Activated T-cell treated with anti-CD3 and anti-CD28 coated beads for 1 hour (primary cell): ENCODE results near the gene SLC1A2.

Experiments
- DNase-seq: peaks from one replicate; pipeline ENCODE4 v3.0.0-alpha.2; 2020; ENCODE audit warnings: low read depth

SLC1A2 gene

DNA sequence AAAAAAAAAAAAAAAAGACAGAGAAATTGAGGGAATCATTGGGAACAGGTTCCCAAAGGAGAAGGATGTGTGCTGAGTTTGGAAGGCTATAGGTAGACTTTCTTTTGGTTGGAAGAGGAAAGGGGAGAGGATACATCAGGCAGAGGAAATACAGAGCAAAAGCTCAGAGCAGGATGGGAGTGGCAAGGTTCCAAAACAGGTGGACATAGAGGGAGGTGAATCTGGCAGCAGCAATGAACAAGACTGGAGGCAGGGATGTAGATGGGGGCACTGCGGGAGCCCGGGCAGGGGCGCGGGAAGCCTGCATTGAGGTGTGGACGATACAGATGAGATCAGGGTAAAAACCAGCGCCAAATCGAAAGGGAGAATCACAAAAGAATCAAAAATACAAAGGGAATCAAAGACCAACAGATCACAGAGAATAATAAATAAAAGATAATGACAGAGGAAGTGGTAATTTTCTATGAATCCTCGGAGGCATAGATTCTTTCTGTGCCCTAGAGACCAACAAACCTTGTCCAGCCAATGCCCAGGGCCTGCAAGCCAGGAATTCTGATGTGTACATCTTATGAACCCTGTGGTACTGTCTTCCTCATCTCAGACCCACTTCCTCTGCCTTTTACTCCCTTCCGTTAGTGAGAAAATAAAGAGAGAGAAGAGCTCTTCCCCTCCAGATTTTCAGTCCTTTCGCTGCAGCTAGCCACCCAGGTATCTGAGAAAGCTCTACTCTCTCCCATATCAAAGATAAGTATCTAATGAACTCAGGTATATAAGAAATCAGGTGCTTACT lies 70.3 kb downstream of the SLC1A2 start:
- no peak for DNase-seq

GRCh38 chr11:35347921-35348331 lies 71.4 kb downstream of the SLC1A2 start:
- no peak for DNase-seq

GRCh38 chr11:35347173-35347878 lies 72.0 kb downstream of the SLC1A2 start:
- DNase-seq: no peak

GRCh38 chr11:35346472-35347156 lies 72.7 kb downstream of the SLC1A2 start:
- no peak for DNase-seq

DNA sequence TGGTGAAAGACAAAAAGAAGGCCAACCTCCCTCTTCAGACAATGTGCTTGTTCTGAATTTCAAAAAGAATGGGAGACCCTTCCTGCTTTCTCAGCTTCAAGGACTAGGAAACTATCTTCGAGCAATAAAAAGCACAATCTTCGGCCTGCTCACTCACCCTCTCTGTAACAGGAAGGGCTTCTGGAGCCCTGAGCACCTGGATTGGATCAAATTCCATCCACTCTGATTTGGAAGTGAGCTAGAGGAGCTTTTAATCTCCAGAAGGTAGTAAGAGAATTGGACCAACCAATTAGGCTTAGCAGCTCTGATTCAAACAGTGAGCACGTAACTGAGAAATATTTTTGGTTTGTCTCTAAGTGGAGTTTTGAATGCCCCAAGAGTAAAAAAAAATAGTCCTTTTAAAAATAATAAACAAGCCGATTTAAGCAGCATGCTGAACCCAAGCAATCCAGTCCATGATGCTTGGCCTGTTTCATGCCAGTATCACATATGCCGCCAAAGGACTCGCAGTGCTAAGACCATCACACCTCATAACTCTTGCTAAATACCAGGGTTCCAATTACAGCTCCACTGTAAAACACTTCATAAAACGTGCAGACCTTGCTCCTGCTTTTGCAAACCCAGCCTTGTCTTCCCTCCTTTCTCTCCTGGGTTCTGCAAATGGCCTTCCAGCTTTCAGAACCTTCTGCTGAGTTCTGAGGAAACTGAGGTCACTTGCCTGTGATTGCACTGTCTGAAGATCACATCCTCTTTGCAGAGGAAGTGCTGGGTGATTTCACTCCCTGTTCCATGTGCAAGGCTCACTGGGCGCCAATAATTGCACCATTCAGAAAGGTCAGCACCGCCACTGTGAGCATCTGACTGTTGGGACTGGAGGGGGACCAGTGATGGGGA lies 74.4 kb downstream of the SLC1A2 start:
- no peak for DNase-seq

GRCh38 chr11:35343033-35343598 lies 76.2 kb downstream of the SLC1A2 start:
- no peak for DNase-seq

DNA sequence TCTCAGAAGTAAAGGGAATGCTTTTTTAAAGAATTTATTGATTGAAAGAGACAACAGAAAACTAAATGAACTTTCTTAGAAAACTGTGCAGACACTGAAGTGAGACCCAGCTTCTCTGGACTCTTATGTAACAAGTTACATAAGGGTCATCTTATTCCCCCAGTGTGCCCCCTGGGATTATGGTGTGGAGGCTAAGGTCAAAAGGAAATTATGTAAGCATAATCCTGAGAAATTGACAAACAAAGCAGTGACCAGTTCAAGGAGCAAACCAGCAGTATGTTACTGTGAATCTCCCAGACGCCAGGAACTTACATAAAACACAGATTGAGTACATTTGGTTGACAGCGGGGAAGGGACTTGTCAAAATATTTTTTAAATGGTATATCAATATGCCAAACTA lies 78.6 kb downstream of the SLC1A2 start:
- DNase-seq: no peak

- no peak for DNase-seq
Observed at GRCh38 chr11:35340071-35340470, 79.3 kb downstream of the SLC1A2 start.

DNA sequence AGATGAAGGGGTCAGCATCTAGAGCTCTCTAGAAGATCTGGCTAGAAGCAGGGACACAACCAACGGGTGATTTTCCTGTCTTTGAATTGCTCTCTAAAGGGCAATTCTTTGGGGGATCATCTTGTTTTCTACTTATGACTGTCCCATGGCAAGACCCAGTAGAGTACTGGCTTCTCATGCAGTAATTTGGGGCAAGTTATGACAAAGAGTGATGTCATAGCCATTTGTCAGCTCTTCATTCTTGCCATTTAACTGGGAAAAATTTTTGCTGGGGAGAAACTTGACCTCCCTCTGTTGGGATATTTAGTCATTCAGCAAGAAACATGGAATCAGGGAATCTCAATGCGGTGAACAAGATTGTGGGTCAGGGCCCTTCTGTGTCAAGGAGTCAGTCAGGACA lies 80.4 kb downstream of the SLC1A2 start:
- DNase-seq: no peak

DNA sequence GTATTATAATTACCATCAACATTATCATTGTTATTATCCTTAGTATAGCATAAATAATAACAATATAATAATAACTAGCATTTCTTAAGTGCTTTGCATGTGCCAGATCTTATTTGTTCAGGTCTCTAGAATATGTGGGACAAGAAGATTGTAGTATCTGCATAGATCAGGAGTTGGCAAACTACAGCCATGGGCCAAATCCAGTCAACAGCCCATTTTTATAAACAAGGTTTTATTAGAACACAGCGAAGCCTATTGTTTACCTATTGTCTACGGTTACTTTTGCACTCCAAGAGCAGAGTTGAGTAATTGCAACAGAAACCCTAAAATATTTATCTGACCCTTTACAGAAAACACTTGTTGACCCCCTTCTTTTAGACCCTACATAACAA lies 81.4 kb downstream of the SLC1A2 start:
- no peak for DNase-seq

DNA sequence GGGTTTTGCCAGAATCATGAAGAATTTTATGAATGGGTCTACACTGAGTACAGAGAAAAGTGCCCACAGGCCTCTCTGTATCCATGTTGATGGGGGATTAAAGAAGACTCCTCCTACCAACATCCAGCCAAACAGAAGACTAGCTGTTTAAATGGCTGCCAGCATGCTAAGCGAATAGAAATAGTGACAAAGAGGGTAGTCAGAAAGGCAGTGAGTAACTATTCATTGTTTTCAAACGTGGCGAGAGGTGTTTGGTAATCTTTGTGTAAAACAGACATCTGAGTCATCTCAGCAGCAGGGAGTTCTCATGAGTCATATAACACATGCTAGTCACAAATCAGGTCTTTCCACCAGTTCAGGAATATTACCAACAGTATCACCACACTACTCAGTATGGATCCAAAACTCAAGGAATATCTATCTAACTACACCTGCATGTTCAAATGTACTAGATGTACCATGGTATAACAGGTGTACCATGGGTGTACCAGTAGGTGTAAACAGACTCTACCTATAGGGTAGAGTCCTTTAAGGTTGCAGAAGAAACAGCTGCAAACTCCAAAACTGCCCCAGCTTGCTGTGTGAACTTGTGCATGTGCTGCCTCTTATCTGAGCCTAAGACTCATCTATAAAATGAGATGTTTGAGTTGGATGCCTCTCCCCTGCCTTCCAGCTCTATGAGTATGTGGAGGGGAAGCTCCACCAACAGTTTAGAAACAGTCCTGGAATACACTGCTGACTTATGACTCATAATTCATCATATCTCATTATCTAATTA lies 82.0 kb downstream of the SLC1A2 start:
- no peak for DNase-seq

GRCh38 chr11:35336726-35337125 lies 82.6 kb downstream of the SLC1A2 start:
- no peak for DNase-seq

DNA sequence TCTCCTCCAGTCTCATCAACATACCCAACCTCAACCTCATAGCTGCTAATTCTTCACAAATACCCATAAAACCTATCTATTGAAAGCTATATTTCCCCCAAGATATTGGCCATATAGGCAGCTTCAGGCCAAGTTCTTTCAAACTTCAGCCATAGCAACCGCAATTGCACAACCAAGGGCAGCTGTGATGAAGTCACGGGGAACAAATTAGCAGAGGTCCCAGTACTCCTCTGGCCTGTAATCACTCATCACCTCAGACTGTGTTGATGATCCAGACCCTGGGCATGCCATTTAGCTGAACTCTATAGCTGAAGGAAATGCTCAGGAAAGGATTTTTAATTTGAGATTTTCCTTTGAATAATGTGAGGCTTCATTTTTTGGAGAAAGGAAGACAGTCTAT lies 84.1 kb downstream of the SLC1A2 start:
- DNase-seq: no peak

GRCh38 chr11:35334385-35335090 lies 84.8 kb downstream of the SLC1A2 start:
- DNase-seq: no peak

DNA sequence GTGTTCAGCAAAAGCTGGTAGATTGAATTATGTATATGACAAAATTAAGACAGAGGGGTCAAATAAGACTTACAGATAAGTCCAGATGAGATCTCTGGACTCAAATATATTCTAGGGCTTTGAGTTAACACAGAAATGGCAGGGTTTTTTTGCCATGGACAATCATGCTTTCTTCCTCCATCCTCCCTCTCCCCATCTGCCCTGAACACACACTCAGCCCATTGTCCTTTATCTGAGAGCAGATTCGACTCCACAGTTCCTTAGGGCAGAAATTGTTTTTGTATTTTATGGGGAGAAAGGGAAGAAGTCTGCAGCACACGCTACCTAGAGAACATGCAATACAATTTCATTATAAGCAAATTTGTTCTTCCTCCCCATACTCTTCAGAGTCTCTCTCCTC lies 86.8 kb downstream of the SLC1A2 start:
- DNase-seq: no peak

DNA sequence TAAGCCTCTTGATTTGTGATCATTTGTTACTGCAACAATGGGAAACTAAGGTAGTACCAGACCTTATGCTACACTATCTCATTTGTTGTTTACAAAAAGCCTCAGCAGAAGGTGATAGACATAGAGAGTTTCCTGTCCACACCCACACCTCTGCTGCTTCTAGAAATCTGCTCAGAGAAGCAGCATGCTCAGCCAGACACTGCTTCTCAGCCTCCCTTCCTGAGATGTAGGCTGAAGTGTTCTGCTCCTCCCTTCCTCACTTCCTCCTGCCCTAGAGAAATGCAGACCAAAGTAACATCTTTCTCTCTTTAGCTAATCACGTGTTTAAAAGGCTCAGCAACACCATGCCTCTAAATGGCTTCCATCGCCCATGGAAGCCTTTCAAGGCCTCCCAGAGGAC lies 88.4 kb downstream of the SLC1A2 start:
- DNase-seq: no peak

GRCh38 chr11:35330156-35330889 lies 89.0 kb downstream of the SLC1A2 start:
- no peak for DNase-seq

GRCh38 chr11:35327829-35328228 lies 91.5 kb downstream of the SLC1A2 start:
- no peak for DNase-seq

GRCh38 chr11:35326266-35326879 lies 93.0 kb downstream of the SLC1A2 start:
- DNase-seq: no peak
